HG02981 (cell line): Measurements from ENCODE around the gene L1TD1.
"Not testable (repeated sequence)": the region's sequence is repeated elsewhere in the genome, so short reads cannot be mapped to it uniquely, and the experiment has no call there.

Experiments used
- ATAC-seq: cut with Tn5 transposase; IDR thresholded peaks from one replicate; pipeline ENCODE4 v1.9.1; 2021; ENCODE audit warnings: mild to moderate bottlenecking, moderate library complexity; ENCODE audit not compliant: unreplicated experiment

Gene L1TD1

GRCh38 chr1:62198781-62199125, 4.1 kb downstream of the L1TD1 start:
- no peak for ATAC-seq

GRCh38 chr1:62207187-62207586, 12.5 kb downstream of the L1TD1 start:
- no peak for ATAC-seq

- no peak for ATAC-seq
These were observed 13.4 kb downstream of the L1TD1 start for GRCh38 chr1:62208087-62208486.

- no peak for ATAC-seq
These were observed 14.3 kb downstream of the L1TD1 start for GRCh38 chr1:62208970-62209369.

GRCh38 chr1:62209931-62210595, 15.4 kb downstream of the L1TD1 start:
- no peak for ATAC-seq

- no peak for ATAC-seq
These were observed 16.3 kb downstream of the L1TD1 start for GRCh38 chr1:62210960-62211359.

GRCh38 chr1:62212411-62212810, 17.8 kb downstream of the L1TD1 start:
- ATAC-seq: no peak

DNA sequence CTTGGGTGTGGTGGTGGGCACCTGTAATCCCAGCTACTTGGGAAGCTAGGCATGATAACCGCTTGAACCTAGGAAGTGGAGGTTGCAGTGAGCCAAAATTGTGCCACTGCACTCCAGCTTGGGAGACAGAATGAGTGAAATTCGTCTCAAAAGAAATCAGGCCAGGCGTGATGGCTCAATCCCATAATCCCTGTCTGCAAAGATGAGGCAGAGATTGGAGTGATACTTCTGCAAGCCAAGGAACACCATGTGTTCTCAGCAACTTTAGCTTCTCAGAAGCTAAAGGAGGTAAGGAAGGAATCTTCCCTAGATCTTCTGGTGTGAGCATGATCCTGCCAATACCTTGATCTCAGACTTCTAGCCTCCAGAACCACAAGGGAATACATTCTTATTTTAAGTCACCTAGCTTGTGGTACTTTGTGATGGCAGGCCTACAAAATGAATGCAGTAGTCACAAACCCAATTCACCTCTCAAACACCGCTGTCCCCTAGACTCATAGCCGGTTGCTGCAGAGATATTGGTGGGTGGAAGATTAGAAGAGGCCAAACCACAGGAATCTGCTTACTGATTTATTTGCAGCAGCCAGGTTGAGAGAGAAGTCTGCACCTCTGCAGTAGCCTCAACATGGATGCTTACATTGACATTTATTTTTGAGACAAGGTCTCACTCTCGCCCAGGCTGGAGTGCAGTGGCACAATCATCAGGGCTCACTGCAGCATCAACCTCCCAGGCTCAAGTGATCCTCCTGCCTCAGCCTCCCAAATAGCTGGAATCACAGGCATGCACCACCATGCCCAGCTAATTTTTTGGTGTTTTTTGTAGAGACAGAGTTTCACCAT, 18.6 kb downstream of the L1TD1 start:
- no peak for ATAC-seq

DNA sequence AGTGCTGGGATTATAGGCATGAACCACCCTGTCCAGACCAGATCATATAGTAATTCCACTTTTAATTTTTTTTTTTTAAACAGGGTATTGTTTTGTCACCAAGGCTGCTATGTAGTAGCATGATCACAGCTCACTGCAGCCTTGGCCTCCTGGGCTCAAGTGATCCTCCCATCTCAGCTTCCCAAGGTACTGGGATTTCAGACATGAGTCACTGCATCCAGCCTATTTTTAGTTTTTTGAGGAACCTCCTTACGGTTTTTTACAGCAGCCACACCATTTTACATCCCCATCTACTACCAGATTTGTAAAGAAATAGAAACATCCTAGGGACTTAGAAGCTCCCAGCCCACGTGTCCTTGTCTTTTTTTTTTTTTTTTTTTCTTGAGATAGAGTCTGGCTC, 24.0 kb downstream of the L1TD1 start:
- no peak for ATAC-seq

DNA sequence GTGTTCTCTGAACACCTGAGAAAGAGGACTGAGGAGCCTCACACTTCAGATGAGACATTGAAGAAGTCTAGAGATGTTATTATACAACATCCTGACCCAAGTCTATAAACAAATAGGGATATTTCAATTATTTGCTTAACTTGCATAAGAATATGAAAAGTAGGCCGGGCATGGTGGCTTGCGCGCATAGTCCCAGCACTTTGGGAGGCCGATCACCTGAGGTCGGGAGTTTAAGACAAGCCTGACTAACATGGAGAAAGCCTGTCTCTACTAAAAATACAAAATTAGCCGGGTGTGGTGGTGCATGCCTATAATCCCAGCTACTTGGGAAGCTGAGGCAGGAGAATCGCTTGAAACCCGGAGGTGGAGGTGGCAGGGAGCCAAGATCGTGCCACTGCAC, 25.8 kb downstream of the L1TD1 start:
- ATAC-seq: not testable (repeated sequence)

DNA sequence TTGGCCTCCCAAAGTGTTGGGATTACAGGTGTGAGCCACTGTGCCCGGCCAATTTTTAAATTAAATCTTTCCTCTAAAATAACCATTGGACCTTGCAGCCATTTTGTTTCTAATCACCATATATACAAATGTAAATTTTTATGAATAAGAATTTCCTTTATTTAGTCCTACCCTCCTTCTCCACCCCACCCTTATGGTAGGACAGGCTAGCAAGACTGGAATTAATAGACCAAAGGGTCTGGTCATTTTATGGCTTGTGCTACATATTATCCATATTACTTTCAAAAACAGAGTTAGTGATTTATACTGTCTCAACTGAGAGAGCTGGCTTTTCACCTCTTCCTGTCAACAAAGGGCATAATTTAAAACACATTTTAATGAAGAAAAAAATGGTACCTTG, 26.5 kb downstream of the L1TD1 start:
- no peak for ATAC-seq

- no peak for ATAC-seq
These were observed 27.7 kb downstream of the L1TD1 start for GRCh38 chr1:62222321-62222720.

GRCh38 chr1:62224182-62224581, 29.5 kb downstream of the L1TD1 start:
- no peak for ATAC-seq

DNA sequence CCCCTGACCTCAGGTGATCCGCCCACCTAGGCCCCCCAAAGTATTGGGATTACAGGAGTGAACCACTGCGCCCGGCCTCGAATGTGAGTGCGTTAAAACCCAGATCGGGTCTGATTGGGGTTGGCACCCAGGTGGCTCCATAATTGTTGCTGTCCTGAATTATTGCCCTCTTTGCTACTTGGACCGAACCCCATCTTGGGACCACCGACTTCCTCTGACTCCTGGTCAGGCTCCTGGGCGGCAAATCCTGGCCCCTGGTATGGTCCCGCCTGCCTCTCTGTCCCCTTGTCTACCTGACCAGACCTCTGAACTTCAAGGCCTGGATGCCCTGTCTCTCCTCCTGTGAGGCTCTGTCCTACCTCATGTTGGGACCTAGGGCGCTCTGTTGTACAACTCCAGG, 32.8 kb downstream of the L1TD1 start:
- ATAC-seq: no peak

GRCh38 chr1:62228136-62228882, 33.7 kb downstream of the L1TD1 start:
- ATAC-seq: no peak

- no peak for ATAC-seq
These were observed 34.2 kb downstream of the L1TD1 start for GRCh38 chr1:62228883-62229187.

DNA sequence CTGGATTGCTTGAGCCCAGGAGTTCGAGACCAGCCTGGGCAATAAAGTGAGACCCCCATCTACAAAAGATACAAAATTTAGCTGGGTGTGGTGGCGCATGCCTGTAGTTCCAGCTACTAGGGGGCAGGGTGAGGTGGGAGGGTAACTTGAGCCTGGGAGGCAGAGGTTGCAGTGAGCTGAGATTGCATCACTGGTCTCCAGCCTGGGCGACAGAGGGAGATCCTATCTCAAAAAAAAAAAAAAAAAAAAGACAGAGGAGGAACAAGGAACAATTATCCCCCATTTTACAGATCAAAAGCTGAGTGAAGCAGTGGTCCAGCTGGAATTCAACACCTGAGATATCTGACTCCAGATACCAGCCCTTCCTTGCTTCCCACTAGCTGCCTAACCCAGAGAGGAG, 34.8 kb downstream of the L1TD1 start:
- ATAC-seq: no peak

DNA sequence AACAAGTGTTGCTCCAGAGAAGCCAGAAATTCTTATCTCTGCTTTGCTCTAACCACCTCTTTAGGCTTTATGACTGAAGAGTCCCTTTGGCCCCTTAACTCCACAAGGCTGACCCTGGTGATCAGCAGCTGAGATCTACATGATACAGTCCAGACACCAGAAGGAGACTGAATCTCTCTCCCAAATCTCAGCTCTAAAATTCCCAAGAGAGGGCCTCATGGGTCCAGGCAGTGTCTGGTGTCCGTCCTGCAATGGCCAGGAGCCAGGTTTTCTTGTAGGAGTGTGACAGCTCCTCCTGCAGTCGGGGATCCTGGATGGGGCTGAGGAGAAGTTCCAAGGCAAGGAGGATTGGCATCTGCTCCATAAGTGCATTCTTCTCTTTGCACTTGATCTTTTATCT, 35.3 kb downstream of the L1TD1 start:
- no peak for ATAC-seq

- ATAC-seq: no peak
These were observed 36.1 kb downstream of the L1TD1 start for GRCh38 chr1:62230718-62231117.

GRCh38 chr1:62232871-62233278, 38.2 kb downstream of the L1TD1 start:
- no peak for ATAC-seq

- no peak for ATAC-seq
These were observed 39.3 kb downstream of the L1TD1 start for GRCh38 chr1:62233926-62234450.

DNA sequence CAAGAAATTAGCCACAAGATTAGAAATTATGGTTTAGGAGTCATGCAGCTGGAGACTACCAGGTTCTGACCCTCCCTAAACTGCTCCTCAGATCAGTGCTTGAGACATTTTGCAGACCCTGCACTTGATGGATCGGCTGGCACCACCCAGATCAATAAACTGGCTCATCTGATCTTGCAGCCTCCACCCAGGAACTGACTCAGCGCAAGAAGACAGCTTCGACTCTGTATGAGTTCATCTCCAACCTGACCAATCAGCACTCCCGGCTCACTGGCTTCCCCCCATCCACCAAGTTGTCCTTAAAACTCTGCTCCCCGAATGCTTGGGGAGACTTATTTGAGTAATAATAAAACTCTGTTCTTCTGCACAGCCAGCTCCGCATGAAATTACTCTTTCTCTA, 40.0 kb downstream of the L1TD1 start:
- no peak for ATAC-seq
